GM21737 (cell line): Measurements from ENCODE around the gene RAD51B.

Experiments used
- ATAC-seq: cut with Tn5 transposase; IDR thresholded peaks from one replicate; pipeline ENCODE4 v1.9.1; 2021; ENCODE audit warnings: mild to moderate bottlenecking, moderate library complexity; ENCODE audit not compliant: unreplicated experiment

Gene RAD51B

DNA sequence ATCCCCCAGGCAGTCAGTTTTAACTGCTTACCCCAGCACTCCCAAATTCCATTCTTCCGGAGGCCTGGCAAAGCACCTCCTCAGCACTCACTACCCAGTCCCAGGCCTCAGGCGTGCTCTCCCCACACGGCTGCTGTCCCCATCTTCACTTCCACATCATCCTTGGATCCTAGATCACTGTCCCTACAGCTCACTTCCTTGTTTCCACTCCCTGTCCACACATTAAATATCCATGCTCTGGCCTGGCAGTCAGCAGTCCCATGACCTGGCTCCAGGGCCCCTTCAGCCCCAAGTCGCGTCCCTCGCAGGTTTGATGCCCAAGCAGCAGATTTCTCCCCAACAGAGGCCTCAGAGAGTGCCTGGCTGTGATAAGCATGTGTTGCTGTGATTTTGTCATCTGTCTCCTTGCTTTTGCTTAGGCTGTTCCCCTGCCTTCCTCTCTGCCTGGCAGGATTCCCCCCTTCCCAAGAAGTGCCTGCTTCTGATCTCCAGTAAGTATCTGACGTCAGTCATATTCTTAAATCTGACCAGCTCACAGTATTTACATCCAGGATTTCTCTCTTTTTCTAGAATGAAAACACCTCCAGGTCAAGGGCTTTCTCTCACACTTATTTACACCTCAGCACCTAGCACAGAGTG, 731.6 kb downstream of the RAD51B start:
- ATAC-seq, result no peak

DNA sequence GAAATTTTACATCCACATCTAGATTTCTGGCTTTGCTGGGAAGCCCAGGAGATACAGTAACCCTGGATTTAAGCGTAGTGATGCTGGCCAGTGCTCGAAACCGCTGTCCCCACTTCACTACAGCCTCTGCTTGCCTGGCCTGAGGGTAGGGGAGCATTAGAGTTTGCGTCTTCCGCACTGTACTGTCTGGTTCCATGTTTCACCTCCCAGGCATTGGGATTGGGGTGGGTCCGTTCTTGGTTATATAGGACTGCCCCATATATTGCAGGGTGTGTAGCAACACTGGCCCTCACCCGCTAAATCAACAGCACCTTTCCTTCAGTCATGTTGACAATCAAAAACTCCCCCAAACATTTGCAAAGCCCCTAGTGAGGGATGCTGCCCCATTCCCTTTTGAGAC, 732.5 kb downstream of the RAD51B start:
- no peak for ATAC-seq

DNA sequence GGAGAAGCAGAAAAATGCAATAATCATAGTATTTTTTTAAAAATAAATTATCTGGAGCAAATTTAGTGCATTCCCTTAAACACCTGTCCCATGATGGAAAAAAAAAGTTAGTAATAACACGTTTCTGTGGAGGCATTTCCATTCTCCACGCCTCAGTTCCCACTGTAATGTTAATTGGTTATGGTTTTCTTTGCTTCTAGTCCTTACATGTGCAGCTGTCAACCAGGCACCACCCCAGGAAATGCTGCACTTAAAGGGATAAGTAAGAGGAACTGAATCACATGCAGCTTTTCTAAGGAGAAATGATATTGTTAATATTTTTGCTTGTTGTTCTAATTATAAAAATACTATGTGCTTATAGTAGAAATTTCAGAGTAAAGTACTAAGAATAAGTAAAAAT, 733.0 kb downstream of the RAD51B start:
- ATAC-seq, result no peak

DNA sequence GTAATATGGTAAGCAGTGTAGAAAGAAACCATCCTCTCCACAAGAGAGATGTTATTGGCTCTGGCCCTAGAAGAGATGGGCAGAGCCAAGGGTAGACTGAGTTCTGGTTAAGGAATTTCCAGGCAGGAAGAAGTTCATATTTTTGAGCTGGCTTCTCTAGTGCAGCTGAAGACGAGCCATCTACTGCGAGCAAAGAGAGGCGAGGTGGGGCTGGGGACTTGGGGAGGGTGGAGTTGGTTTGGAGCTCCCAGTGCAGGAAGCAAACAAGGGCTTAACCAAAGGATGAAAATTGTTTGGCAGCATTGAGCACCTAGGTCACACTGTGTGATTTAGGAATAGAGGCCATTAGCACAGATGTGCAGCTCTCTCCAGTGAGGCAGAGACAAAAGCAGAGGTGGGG, 733.7 kb downstream of the RAD51B start:
- no peak for ATAC-seq

DNA sequence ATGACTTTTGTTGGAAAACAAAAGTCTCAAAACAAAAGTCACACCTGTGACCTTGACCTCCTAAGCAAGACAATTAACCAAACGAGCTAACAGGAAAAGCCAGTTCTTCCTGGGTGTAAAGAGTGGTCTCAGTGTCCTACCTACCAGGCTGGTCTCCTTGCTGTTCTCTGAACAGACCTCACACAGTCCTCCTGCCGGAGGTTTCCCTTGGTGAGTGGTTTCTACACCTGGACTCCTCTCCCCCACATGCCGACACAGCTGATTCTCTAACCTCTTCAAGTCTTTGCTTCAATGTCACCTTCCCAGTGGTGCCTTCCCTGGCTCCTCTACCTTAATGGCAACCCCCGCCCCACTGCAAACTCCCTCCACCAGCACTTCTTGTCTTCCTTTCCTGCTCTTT, 734.7 kb downstream of the RAD51B start:
- ATAC-seq, result no peak

DNA sequence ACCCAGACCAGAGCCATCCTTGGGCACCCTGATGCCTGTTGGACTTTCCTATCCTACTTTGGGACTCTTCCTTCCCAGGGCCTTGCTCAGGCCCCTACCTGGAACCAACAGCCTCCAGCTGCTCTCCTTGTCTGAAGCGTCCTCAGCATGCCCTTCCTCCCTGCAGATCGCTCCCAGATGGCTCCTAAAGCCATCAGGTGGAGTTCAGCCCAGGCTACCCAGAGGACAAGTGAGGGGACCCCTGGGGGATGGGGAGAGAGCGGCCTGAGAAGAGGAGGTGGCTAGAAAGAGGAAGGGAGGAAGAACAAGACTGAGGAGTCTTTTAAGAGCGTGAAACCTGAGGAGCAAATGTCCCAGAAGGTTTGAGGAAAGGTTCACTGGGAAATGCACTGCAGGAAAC, 736.7 kb downstream of the RAD51B start:
- no peak for ATAC-seq

DNA sequence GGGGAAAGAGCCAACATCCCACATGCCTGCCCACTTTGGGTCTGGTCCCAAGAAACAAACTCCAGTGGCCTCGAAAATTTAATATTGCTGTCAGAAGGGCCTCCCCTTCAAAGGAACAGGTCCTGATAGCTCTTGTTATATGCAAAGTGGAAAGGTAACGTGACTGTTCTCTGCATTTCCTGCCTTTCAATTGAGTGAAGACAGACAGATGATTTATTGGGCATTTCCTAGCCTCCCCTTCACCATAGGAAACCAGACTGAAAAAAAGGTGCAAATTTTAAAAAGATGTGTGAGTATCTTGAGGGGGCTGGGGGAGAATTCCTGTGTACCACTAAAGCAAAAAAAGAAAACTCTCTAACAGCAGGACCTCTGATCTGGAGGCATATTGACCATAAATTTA, 738.1 kb downstream of the RAD51B start:
- ATAC-seq, result no peak

DNA sequence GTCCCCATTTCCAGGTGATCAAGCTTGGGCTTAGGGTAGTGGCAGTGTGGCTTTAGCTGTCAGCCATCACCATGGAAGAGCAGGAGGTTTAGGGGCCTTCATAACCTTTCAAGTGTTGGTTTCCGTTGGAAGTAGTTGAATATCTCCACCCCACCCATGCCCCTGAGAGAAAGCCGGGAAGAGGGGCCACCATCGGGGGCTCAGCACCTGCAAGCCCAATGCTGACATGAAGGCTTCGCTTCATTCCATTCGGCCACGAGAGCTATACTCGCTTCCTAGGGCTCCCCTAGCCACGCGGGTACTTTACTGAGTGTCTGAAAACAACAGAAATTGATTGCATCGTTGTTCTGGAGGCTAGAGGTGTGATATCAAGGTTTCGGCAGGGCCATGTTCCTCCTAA, 738.5 kb downstream of the RAD51B start:
- no peak for ATAC-seq

DNA sequence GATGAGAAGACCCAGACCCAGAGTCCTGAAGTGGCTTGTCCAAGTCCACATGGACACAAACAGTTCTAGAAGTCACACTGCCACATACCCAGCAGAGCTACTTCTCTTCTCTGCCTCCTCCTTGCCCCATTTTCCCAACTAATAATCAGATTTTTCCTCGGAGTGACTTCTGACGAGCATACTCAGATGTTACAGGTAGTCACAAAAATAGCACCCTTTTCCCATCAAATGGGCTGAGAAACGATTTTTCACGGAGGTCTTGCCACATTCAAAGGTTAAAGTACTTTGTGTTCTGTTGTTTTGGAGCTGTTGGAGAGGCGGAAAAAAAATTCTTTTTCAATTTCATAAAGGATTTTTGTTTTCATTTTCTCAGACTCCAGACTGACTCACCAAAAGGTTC, 740.4 kb downstream of the RAD51B start:
- ATAC-seq, result no peak

DNA sequence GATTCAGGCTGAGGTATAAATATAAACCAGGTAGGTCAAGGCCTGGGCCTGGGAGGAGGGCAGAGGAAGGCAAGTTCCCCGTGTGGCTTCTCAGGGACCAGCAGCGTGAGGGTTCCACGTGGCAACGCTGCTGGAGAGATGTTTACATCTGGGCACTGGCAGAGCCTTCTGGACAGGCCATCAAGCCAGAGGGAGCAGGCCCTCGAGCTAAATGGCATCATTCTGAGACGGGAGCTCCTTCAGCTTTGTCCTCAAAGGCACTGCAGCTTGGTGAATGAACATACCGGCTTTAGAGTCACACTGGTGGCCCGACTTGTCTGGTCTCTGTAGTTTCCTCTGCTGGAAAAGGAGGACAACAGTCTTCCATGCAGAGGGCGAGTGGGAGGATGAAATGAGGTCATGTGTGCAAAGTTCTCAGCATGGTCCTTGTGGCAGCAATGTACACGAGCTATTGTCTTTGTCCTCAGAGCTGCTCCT, 742.0 kb downstream of the RAD51B start:
- no peak for ATAC-seq

DNA sequence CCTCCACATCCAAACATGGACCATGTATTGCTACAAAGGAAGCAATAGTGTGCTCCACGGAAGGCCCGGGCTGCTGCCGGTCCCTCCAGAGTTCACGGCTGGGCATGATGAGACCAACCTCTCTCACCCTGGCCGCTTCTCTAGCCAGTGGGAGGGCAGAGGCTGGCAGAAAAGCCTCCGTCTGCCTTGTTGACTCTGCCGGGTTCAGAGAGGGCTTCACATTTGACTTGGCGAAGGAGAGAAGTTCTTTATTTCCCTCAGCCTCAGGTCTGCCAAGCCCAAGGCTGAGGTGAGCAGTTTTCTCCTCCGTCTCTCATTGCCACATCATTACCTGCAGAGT, 743.3 kb downstream of the RAD51B start:
- ATAC-seq, result no peak

DNA sequence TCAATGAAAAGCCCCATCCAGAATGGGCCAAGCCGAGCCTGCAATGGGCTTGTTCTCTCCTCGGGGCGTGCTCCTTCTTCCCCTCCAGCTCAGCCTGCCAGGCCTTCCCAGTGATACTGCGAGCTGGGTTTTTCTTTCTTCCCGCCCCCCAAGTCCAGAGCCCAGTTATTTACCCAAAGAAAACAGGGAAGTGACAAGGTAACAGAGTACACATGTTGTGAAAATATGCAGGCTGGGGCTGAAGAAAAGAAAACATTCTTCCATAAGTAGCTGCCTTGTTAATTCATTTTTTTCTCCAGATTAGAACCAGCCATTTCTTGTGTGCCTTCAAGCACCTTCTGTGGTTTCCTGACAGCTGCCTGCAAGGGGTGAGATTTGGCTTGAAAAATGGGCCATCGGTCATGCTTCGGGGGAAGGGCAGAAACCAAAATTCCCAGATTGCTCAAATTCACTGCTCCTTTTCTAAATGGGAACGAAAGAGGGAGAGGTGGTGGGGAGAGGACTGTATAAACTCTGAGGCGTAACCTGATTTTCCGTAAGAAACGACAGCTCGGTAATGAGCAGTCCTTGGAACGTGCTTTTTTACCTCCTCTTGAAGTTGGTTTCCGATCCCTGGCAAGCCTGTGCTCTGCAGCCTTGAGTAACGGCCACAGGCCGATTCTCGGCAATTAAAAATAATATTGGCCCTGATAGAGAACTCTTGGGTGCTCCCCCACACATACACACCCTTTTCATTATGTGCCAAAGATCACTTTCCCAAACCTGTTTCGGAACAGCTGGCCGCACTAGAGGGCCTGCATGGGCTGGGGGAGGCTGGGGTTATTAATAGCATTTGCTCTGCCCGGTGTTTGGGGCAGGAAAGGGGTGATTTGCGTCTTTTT, 743.9 kb downstream of the RAD51B start:
- no peak for ATAC-seq

DNA sequence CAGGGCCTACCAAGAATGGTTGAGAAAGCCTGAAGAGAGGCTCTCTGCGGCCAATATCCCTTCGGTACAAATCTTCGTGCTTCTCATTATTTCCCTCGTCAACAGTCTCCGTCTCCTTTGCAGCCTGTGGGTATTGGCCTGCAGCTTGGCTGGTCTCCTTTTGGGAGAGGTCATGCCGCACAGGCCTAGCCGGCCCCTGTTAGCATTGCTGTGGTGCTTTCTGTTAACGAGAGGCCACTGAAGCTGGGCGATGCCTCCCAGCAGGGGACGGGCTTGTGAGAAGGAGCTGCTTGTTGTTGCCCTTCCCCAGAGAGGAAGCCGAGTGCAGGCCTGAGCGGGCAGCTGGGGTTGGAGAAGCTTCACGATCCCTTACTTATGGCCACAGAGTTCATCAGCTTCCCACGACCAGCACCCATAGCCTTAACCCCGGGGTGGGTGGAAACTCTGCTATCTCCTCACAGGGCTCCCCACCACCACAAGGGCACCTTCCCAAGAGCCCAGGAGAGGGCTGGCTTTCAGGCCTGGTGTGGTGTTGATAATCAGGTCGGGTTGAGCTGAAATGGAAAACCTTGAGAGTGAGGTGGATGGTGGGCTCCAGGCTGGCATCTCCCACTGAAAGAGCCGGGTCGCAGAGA, 744.7 kb downstream of the RAD51B start:
- no peak for ATAC-seq

DNA sequence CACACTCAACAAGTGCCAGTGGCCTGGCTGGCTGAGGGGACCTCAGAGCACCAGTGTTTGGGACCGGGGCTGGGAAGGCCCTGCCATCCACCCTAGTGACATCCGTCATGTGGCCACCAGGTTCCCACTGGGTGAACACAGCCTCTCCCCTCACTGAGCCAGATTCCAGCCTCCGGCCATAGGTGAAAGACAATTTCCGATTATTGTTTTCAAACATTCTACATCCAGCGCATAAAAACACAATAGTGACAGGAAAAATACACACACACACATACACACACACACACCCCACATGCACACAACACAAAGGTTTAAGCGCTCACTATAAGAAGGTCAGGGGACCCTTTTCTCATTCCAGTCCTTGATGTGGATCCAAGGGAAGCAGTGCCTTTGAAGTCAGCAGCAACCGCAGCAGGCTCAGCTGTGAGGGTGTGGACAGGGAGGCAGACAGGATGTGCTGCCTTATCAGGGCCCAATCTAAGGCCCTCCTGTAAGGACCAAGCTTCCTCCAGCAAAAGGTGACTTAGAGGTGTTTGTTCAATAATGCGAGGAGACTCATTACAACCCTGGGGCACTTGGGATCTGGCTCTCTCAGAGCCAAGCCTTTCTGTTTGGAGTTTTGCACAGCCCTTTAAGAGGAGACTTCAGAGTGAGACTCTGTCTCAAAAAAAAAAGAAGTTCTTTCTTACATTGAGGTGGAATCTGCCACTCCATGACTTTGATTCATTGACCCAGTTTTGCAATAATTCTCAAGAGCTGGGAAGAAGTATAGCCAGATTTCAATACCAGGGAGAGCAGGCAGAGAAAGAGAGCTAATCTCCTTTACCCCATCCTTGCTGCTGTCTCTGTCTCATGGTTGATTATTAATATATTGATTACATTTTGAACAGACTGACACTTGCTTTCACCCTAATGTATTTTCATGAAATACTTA, 745.5 kb downstream of the RAD51B start:
- no peak for ATAC-seq

DNA sequence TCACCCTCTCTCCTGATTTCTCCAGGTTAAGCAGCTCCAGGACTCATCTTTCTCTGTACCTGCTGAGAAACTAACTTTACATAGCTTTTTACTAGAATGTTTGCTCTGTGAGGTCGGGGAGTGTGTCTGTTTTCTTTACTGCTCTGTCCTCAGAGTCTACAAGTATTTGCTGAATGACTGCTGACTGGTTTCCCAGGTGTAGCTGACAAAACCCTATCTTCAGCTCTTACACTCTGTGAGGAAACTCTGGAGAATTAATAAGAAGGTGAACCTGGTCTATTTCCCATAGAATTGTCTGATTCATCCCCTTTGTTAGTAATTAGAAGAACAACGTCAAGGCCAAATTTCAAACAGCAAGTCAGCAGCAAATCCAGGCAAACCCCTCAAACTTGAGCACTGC, 746.5 kb downstream of the RAD51B start:
- ATAC-seq, result no peak

DNA sequence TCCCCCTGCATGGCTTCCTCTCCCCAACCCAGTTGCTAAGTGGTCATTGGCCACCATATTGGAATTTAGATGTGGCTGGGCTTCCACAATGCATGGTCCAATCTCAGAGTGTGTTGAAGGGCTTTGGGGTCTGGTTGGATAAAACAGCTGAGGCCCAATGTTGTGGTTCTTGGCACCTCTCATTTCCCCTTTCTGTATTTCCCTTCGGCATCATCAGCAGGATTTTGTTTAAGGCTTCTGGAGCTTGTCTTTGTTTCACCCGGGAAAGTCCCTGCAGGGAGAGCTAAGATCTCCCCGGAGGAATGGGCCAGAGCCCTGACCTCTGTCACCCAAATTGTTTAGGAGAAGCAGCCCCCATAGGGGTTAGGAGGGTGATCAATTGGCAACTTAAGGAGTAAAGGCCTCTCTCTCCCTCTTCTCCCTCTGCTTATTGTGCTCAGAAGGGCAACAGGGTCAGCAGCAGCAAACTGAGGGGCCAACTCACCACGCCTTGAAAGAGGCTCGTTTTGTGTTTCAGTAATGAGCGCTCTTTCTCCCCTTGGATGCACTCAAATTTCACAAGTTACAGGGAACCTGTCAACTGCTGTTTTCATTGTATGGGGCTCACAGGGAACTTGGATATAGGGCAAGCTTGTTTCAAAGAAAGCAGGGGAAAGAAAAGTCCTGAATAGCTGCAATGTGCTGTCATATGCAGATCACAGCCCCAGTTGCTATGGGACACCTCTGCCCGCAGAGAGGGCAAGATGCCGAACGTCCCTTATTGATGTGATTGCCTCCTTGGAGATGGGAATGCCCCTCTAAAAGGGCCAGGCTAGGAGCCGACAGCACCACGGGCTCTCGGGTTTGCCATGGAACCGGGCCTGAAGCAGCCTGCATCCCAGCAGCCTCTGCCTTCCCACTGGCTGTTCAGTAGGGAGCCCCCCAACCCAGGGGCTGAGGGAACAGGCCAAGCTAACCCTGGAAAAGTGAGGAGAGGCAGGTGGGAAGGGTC, 749.6 kb downstream of the RAD51B start:
- ATAC-seq, result no peak

DNA sequence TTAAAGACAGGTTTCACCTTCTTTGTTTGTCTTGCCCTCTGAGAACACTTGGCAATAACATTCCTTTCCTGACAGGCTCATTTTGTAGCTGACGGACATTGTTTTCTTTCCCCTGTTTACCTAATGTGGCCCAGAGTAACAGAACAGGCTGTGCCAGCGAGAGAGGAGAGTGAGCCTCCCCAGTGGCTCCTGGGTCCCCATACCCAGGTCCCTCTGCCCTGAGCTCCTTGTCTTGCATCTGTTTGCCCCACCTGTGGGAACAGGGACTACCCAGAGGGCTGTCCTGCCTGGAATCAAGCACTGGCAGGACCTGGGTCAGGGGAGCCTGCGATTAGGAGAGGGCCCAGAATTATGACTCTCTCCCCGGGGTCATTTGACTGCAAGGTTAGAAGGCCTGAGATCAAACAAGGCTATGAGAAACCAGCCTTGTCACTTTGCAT, 750.4 kb downstream of the RAD51B start:
- no peak for ATAC-seq

DNA sequence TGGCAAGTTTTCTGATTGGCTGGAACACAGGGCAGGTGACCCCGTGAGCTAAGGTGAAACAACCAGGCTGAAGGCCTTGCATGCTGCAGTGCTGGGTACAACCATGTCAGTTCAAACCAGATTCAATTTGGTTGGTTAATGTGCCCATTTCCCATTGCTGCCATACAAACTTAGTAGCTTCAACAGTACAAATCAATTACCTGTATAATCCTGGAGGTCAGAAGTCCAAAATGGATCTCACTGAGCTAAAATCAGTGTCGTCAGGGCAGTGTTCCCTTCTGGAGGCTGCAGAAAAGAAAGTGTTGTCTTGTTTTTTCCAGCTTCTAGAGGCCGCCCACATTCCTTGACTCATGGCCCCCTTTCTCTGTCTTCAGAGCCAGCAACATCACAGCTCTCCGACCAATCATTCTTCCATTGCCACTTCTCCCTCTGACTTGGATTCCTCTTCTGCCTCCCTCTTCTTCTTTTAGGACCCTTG, 751.6 kb downstream of the RAD51B start:
- no peak for ATAC-seq

DNA sequence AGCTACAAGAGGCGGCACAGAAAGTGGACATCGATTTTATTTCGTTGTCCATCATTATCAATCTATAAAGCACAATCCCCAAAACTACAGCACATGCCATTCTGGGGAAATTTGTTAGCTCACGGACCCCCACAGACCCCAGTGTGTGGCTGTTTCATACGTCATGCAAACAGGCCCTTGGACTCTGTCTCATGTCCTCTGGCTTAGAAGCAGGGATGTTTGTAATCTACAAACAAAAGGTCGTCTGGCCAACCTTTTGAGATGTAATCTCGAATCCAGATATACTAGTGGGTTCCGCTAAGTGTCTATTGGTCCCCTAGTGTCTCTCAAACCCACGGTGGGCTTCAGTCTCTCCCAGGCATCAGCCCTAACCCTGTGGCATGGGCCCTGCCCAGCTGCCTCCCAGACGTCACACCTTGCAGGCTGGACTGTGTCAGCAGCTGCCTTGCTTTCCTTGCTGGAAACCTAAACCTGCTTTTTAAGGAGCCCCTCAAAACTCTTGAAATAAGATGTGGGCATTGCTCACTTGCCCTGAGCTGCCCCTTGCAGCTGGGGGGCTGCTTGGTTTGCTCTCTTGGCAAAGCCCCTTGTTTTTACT, 752.4 kb downstream of the RAD51B start:
- no peak for ATAC-seq
